Prostate gland (tissue), 2 donors: Measurements from ENCODE around the gene DNAH5. TPM values are rescaled to one million over a fixed set of nuclear protein-coding genes. Genes with fewer than 3 reads are reported as not detected.

Source experiments
- DNase-seq: peaks from one replicate; pipeline ENCODE4 v3.0.0-alpha.2; 2019; ENCODE audit warnings: low spot score
- H3K27ac ChIP-seq, 2 donors: fragments of 200-600 bp; sonication (generic); 2 replicates each; pipeline ENCODE4 v1.5.1; 2017 to 2019
- H3K27me3 ChIP-seq: fragments of 200-600 bp; sonication (generic); replicated peaks from 2 replicates; pipeline ENCODE4 v1.5.1; 2019; ENCODE audit not compliant: insufficient read depth
- H3K36me3 ChIP-seq, 2 donors: fragments of 200-600 bp; sonication (generic); 1 replicate in 1 of 2; 2 replicates in 1 of 2; pipeline versions ENCODE4 v1.5.1 to v1.8.1; 2017 to 2019
- H3K4me1 ChIP-seq: fragments of 200-600 bp; sonication (generic); replicated peaks from 2 replicates; pipeline ENCODE4 v1.5.1; 2019
- H3K4me3 ChIP-seq, 2 donors: fragments of 200-600 bp; sonication (generic); 2 replicates each; pipeline ENCODE4 v1.5.1; 2017 to 2019
- H3K9me3 ChIP-seq: fragments of 200-600 bp; sonication (generic); 2 replicates; pipeline ENCODE4 v1.5.1; 2017
- CTCF ChIP-seq, 4 experiments: fragments of 200-600 bp in 2 of 4; fragments of 450-650 bp in 2 of 4; sonication (generic) in 2 of 4; IDR thresholded peaks; 1 replicate in 3 of 4; 2 replicates in 1 of 4; pipeline ENCODE4 v1.5.1; 2016 to 2019; ENCODE audit warnings: antibody characterized with exemption in 4 of 4, mild to moderate bottlenecking in 2 of 4, moderate library complexity in 2 of 4
- POLR2A ChIP-seq: fragments of 450-650 bp; IDR thresholded peaks from one replicate; pipeline ENCODE4 v1.6.1; 2016; ENCODE audit warnings: antibody characterized with exemption, mild to moderate bottlenecking
- POLR2AphosphoS5 ChIP-seq: sonication (generic); formaldehyde crosslinking; IDR thresholded peaks from one replicate; pipeline ENCODE4 v1.6.1; 2017; ENCODE audit warnings: antibody characterized with exemption
- WGBS: methylation state at CpG from one replicate; pipeline ENCODE4 v1.1.5; 2018; 5-methylcytosine and 5-hydroxymethylcytosine counted together
- intact Hi-C: fragments of 100-400 bp; cut with DNase I; formaldehyde crosslinking; loops from one replicate; pipeline ENCODE4 v1.14.2; 2022
- total RNA-seq, 2 donors: library from RNA; depleted of rRNA; stranded (reverse); fragments of >200 nt; gene quantifications; one replicate each; pipeline ENCODE4 v1.1.0, GENCODE V29; 2016

DNAH5 gene
- total RNA-seq, 2 donors from 2014 or later: 3.7 to 6.8 TPM

- 90% methylated on average over 4 of the region's 4 CpGs for WGBS
- Histone ChIP-seq H3K36me3 (no peaks in the 10 kb centered on the region), H3K27me3 (no peaks in the 10 kb centered on the region), H3K4me1 (no peaks in the 10 kb centered on the region), H3K4me3 (no peak overlapping the region), H3K27ac (no peak overlapping the region), H3K9me3 (no peaks in the 10 kb centered on the region)
- intact Hi-C loops: no loop called here
- no peak for DNase-seq
- TF ChIP-seq POLR2AphosphoS5 (no peak), POLR2A (no peak), CTCF (IDR thresholded peaks at IDR 0.05) (no peak)
These were observed 268.0 kb downstream of the DNAH5 start for GRCh38 chr5:13676531-13676930.

GRCh38 chr5:13674391-13674790, 270.1 kb downstream of the DNAH5 start:
- no peak for DNase-seq
- H3K27ac ChIP-seq: no peak overlapping the region
- no peaks in the 10 kb centered on the region for H3K4me1 ChIP-seq
- intact Hi-C loops: no loop called here
- H3K27me3 ChIP-seq: no peaks in the 10 kb centered on the region
- no peaks in the 10 kb centered on the region for H3K9me3 ChIP-seq
- TF ChIP-seq POLR2A (no peak), CTCF (IDR thresholded peaks at IDR 0.05) (no peak), POLR2AphosphoS5 (no peak)
- no peaks in the 10 kb centered on the region for H3K36me3 ChIP-seq
- H3K4me3 ChIP-seq: no peak overlapping the region

DNA sequence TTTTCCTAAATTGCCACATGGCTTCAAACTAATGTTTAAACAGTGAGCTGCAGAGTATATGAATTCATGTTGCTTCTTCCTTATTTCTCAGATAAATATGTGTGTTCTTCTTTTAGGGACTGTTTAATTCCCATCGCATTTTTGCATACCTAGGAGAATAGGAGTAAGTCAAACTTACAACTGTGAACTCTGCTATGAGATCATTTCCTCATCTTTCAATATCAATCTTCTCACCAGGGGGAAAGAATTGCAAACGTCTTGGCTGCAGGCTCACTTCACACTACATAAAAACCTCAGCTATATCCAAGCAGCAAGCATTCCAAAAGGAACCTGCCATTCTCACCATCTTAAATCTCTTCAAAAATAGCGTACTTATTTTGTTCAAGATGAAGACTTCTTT, 271.0 kb downstream of the DNAH5 start:
- 64% methylated on average over 3 of the region's 3 CpGs for WGBS
- H3K4me1 ChIP-seq: no peaks in the 10 kb centered on the region
- no peaks in the 10 kb centered on the region for H3K27me3 ChIP-seq
- no peak overlapping the region for H3K4me3 ChIP-seq
- no peaks in the 10 kb centered on the region for H3K9me3 ChIP-seq
- no peaks in the 10 kb centered on the region for H3K36me3 ChIP-seq
- intact Hi-C loops: no loop called here
- TF ChIP-seq POLR2A: no peak
- TF ChIP-seq CTCF (IDR thresholded peaks at IDR 0.05): no peak
- no peak for TF ChIP-seq POLR2AphosphoS5
- DNase-seq: no peak
- H3K27ac ChIP-seq: no peak overlapping the region

DNA sequence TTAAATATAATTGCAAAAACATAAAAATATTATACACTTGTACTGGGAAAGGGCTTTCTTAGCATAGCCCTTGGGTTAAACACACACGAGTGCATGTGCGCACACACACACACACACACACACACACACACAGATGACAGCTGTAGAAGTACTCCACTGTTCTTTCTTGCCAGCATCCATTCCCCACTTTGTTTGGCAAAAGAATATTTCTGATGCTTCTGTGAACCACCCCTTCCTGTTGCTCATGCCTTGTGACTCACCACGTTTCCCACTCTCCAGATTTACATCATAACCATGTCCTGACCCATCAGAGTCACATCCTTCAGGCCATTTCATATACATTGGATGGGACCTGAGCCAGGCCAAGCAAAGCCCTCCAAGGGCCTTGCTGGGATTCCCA, 280.1 kb downstream of the DNAH5 start:
- no peak for DNase-seq
- no peak overlapping the region for H3K4me3 ChIP-seq

GRCh38 chr5:13662626-13663025, 281.9 kb downstream of the DNAH5 start:
- no peak for TF ChIP-seq POLR2AphosphoS5
- no peak for TF ChIP-seq CTCF (IDR thresholded peaks at IDR 0.05)
- TF ChIP-seq POLR2A: no peak
- H3K9me3 ChIP-seq: no peaks in the 10 kb centered on the region
- no peaks in the 10 kb centered on the region for H3K27me3 ChIP-seq
- no peak overlapping the region for H3K27ac ChIP-seq
- intact Hi-C loops: no loop called here
- H3K36me3 ChIP-seq: no peaks in the 10 kb centered on the region
- H3K4me1 ChIP-seq: no peaks in the 10 kb centered on the region
- no peak overlapping the region for H3K4me3 ChIP-seq
- DNase-seq: no peak

More for the DNA sequence above, 280.1 kb downstream of the DNAH5 start:
- no peaks in the 10 kb centered on the region for H3K27me3 ChIP-seq
- TF ChIP-seq CTCF (IDR thresholded peaks at IDR 0.05): no peak
- no peak for TF ChIP-seq POLR2A
- no peak for TF ChIP-seq POLR2AphosphoS5
- WGBS: 50% methylated on average over 3 of the region's 3 CpGs
- H3K4me1 ChIP-seq: no peaks in the 10 kb centered on the region
- H3K36me3 ChIP-seq: no peaks in the 10 kb centered on the region
- H3K27ac ChIP-seq: no peak overlapping the region
- intact Hi-C loops: no loop called here
- H3K9me3 ChIP-seq: no peaks in the 10 kb centered on the region
